H9 (cell line): ENCODE measurements around the gene PALS2. TPM values are rescaled to one million over a fixed set of nuclear protein-coding genes. Genes with fewer than 3 reads are reported as not detected.

ENCODE experiments used
- DNase-seq: peaks from one replicate; pipeline ENCODE4 v3.0.0-alpha.2; 2017
- H2AFZ ChIP-seq: one replicate; pipeline ENCODE4 v1.6.1; 2013; ENCODE audit warnings: mild to moderate bottlenecking, low read length, control low read depth, moderate library complexity
- H2AK5ac ChIP-seq: 2 replicates; pipeline ENCODE4 v1.6.1; 2013; ENCODE audit warnings: low read length, control low read depth, mixed read lengths; ENCODE audit not compliant: insufficient read length
- H2BK120ac ChIP-seq: one replicate; pipeline ENCODE4 v1.6.1; 2013; ENCODE audit warnings: low read depth, mild to moderate bottlenecking, low read length, control low read depth, inconsistent platforms; ENCODE audit not compliant: poor library complexity, severe bottlenecking
- H2BK12ac ChIP-seq: 2 replicates; pipeline ENCODE4 v1.6.1; 2013; ENCODE audit warnings: low read length, control low read depth, mixed read lengths, low read depth; ENCODE audit not compliant: insufficient read length
- H2BK15ac ChIP-seq: 2 replicates; pipeline ENCODE4 v1.6.1; 2013; ENCODE audit warnings: low read depth, low read length, control low read depth
- H2BK20ac ChIP-seq: one replicate; pipeline ENCODE4 v1.6.1; 2013; ENCODE audit warnings: low read depth, mild to moderate bottlenecking, low read length, control low read depth, inconsistent platforms; ENCODE audit not compliant: poor library complexity, severe bottlenecking
- H2BK5ac ChIP-seq: 2 replicates; pipeline ENCODE4 v1.6.1; 2013; ENCODE audit warnings: low read length, control low read depth, mixed read lengths; ENCODE audit not compliant: insufficient read length
- H3K14ac ChIP-seq: 2 replicates; pipeline ENCODE4 v1.6.1; 2013; ENCODE audit warnings: low read length, control low read depth; ENCODE audit not compliant: insufficient read depth
- H3K18ac ChIP-seq: 2 replicates; pipeline ENCODE4 v1.6.1; 2013; ENCODE audit warnings: low read depth, mild to moderate bottlenecking, mixed read lengths, low read length, control low read depth; ENCODE audit not compliant: insufficient read length
- H3K23ac ChIP-seq: 2 replicates; pipeline ENCODE4 v1.6.1; 2013; ENCODE audit warnings: low read length, control low read depth, mixed read lengths, low read depth; ENCODE audit not compliant: insufficient read length
- H3K23me2 ChIP-seq: 2 replicates; pipeline ENCODE4 v1.6.1; 2013; ENCODE audit warnings: low read depth, mild to moderate bottlenecking, mixed read lengths, low read length, control low read depth; ENCODE audit not compliant: insufficient read length, poor library complexity, severe bottlenecking
- H3K27ac ChIP-seq: 2 replicates; pipeline ENCODE4 v1.5.1; 2013; ENCODE audit warnings: low read length, control low read depth, mixed read lengths, low read depth; ENCODE audit not compliant: insufficient read length
- H3K27me3 ChIP-seq: 2 replicates; pipeline ENCODE4 v1.6.1; 2013; ENCODE audit warnings: low read length, control low read depth, inconsistent platforms; ENCODE audit not compliant: insufficient read depth
- H3K4ac ChIP-seq: 2 replicates; pipeline ENCODE4 v1.6.1; 2013; ENCODE audit warnings: low read depth, mild to moderate bottlenecking, control low read depth, inconsistent platforms, low read length, moderate library complexity
- H3K4me1 ChIP-seq: 2 replicates; pipeline ENCODE4 v1.6.1; 2013; ENCODE audit warnings: low read length, control low read depth, inconsistent platforms; ENCODE audit not compliant: insufficient read depth
- H3K4me2 ChIP-seq: 2 replicates; pipeline ENCODE4 v1.6.1; 2013; ENCODE audit warnings: low read length, control low read depth, mixed read lengths; ENCODE audit not compliant: insufficient read length, insufficient read depth
- H3K56ac ChIP-seq: 2 replicates; pipeline ENCODE4 v1.6.1; 2013; ENCODE audit warnings: low read depth, mild to moderate bottlenecking, mixed read lengths, low read length, control low read depth; ENCODE audit not compliant: insufficient read length
- H3K79me1 ChIP-seq: 2 replicates; pipeline ENCODE4 v1.6.1; 2013; ENCODE audit warnings: low read depth, mild to moderate bottlenecking, moderate library complexity, low read length, control low read depth, inconsistent platforms; ENCODE audit not compliant: insufficient read depth, poor library complexity, severe bottlenecking
- H3K79me2 ChIP-seq: 2 replicates; pipeline ENCODE4 v1.6.1; 2013; ENCODE audit warnings: low read length, control low read depth, inconsistent platforms; ENCODE audit not compliant: insufficient read depth
- H3K9ac ChIP-seq: 2 replicates; pipeline ENCODE4 v1.6.1; 2013; ENCODE audit warnings: low read length, control low read depth, mixed read lengths; ENCODE audit not compliant: insufficient read length; ENCODE audit errors: extremely low read depth
- H3K9me3 ChIP-seq: one replicate; pipeline ENCODE4 v1.6.1; 2013; ENCODE audit warnings: low read depth, low read length, inconsistent platforms; ENCODE audit not compliant: control insufficient read depth
- H3T11ph ChIP-seq: one replicate; pipeline ENCODE4 v1.6.1; 2013; ENCODE audit warnings: mild to moderate bottlenecking, low read length, control low read depth, inconsistent platforms
- H4K20me1 ChIP-seq: one replicate; pipeline ENCODE4 v1.6.1; 2013; ENCODE audit not compliant: control insufficient read depth, insufficient read length, insufficient read depth
- H4K5ac ChIP-seq: 2 replicates; pipeline ENCODE4 v1.6.1; 2013; ENCODE audit warnings: low read depth, mild to moderate bottlenecking, mixed read lengths, low read length, control low read depth; ENCODE audit not compliant: insufficient read length
- H4K8ac ChIP-seq: replicated peaks from 2 replicates; pipeline ENCODE4 v1.6.1; 2013; ENCODE audit warnings: low read length, control low read depth, mixed read lengths, low read depth; ENCODE audit not compliant: insufficient read length
- H4K91ac ChIP-seq: 2 replicates; pipeline ENCODE4 v1.6.1; 2013; ENCODE audit warnings: low read depth, mild to moderate bottlenecking, moderate library complexity, mixed read lengths, low read length, control low read depth; ENCODE audit not compliant: insufficient read length
- H3K27ac Mint-ChIP-seq, 3 experiments: 2 replicates in 2 of 3; 3 replicates in 1 of 3; pipeline ENCODE4 v1.8.0; 2020 to 2021; ENCODE audit warnings: mixed read lengths in 3 of 3, mild to moderate bottlenecking in 1 of 3, moderate library complexity in 1 of 3
- H3K27me3 Mint-ChIP-seq: 2 replicates; pipeline ENCODE4 v1.8.0; 2021; ENCODE audit warnings: low read depth, mild to moderate bottlenecking, moderate library complexity, mixed read lengths
- H3K36me3 Mint-ChIP-seq, 3 experiments: 2 replicates in 2 of 3; 3 replicates in 1 of 3; pipeline ENCODE4 v1.8.0; 2020 to 2021; ENCODE audit warnings: low read depth in 3 of 3, mixed read lengths in 3 of 3; ENCODE audit not compliant: insufficient read depth in 1 of 3
- H3K4me1 Mint-ChIP-seq, 2 experiments: 2 replicates each; pipeline ENCODE4 v1.8.0; 2020; ENCODE audit warnings: mixed read lengths in 2 of 2
- H3K4me3 Mint-ChIP-seq, 2 experiments: 2 replicates in 1 of 2; 3 replicates in 1 of 2; pipeline ENCODE4 v1.8.0; 2020 to 2021; ENCODE audit warnings: mild to moderate bottlenecking in 2 of 2, mixed read lengths in 2 of 2, moderate library complexity in 1 of 2
- H3K9me3 Mint-ChIP-seq, 2 experiments: 2 replicates in 1 of 2; 3 replicates in 1 of 2; pipeline ENCODE4 v1.8.0; 2020; ENCODE audit warnings: mild to moderate bottlenecking in 2 of 2, mixed read lengths in 2 of 2, moderate library complexity in 1 of 2
- CTCF ChIP-seq: fragments of 200-600 bp; sonication (generic); conservative IDR thresholded peaks from 3 replicates; pipeline ENCODE4 v1.8.0; 2021; ENCODE audit warnings: antibody characterized with exemption, mild to moderate bottlenecking
- WGBS: extraction: QIAGEN DNeasy Blood & Tissue Kit; methylation state at CpG from one replicate; pipeline ENCODE4 v1.1.7; 2013; ENCODE audit warnings: missing lambda C conversion rate, low lambda C conversion rate, mixed read lengths; ENCODE audit not compliant: insufficient read length; ENCODE audit errors: extremely low coverage; 5-methylcytosine and 5-hydroxymethylcytosine counted together
- total RNA-seq: library from RNA; stranded (reverse); gene quantifications from 2 replicates; pipeline ENCODE4 v1.2.1, GENCODE V29; 2021

The PALS2 gene
- total RNA-seq, 1 experiment from 2014 or later = 63.1 TPM

DNA sequence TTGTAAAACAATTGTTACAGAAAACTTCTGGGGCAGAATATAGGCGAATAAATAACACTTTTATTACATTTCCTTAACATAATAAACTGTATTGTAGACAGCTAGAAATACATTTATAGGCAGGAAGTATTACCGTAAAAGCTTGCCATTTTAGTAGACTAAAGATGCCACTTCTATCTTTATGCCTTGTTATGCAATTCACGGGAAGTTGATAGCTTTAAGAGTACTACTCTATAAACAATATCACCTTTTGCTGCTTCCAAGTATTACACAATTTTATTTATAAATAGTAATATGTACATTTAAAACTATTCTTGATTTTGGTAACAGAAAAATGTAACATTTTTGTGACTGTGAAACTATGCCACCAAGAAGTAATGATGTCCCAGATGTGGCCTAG is 37.9 kb downstream of the PALS2 start:
- Histone ChIP-seq H2AK5ac (no peak overlapping the region), H3K9ac (no peak overlapping the region), H2BK12ac (no peak overlapping the region), H3T11ph (no peak overlapping the region), H3K23ac (no peak overlapping the region), H3K4ac (no peak overlapping the region), H2BK15ac (no peak overlapping the region), H3K4me1 (peaks cover 3% of the 10 kb centered on the region; the same call in 1 of the 2 replicates), H3K56ac (no peak overlapping the region), H4K20me1 (no peaks in the 10 kb centered on the region), H4K8ac (no peak overlapping the region), H3K18ac (no peak overlapping the region), H3K27me3 (no peaks in the 10 kb centered on the region), H4K91ac (no peak overlapping the region), H4K5ac (no peak overlapping the region), H3K14ac (no peak overlapping the region), H2BK120ac (no peak overlapping the region), H2BK5ac (no peak overlapping the region), H3K79me1 (peaks cover 3% of the 10 kb centered on the region), H3K9me3 (no peaks in the 10 kb centered on the region), H2BK20ac (no peak overlapping the region), H3K27ac (no peak overlapping the region), H3K4me2 (no peak overlapping the region), H2AFZ (no peak overlapping the region), H3K23me2 (no peaks in the 10 kb centered on the region), H3K79me2 (peaks cover 9% of the 10 kb centered on the region; the same call in 1 of the 2 replicates)
- no peak for TF ChIP-seq CTCF
- H3K4me3 Mint-ChIP-seq = no peak overlapping the region
- H3K4me1 Mint-ChIP-seq = peaks cover 29 to 46% of the 10 kb centered on the region in 2 experiments
- no peaks in the 10 kb centered on the region; a peak in 1 of 7 replicates for H3K36me3 Mint-ChIP-seq
- no peak overlapping the region for H3K27ac Mint-ChIP-seq
- H3K27me3 Mint-ChIP-seq = no peaks in the 10 kb centered on the region
- H3K9me3 Mint-ChIP-seq = no peaks in the 10 kb centered on the region
- no CpG with 5 or more reads among the region's 3 CpGs for WGBS
- DNase-seq = no peak
